ENCODE data around the gene ANP32B.
"Not testable (repeated sequence)": the region's sequence is repeated elsewhere in the genome, so short reads cannot be mapped to it uniquely, and the experiment has no call there.

The ANP32B gene

GRCh38 chr9:97996676-97997075 lies 13.5 kb downstream of the ANP32B start:
- DNase-seq: not testable (repeated sequence)

- DNase-seq: no peak
Measured at GRCh38 chr9:97997330-97998276, 14.5 kb downstream of the ANP32B start.

DNA sequence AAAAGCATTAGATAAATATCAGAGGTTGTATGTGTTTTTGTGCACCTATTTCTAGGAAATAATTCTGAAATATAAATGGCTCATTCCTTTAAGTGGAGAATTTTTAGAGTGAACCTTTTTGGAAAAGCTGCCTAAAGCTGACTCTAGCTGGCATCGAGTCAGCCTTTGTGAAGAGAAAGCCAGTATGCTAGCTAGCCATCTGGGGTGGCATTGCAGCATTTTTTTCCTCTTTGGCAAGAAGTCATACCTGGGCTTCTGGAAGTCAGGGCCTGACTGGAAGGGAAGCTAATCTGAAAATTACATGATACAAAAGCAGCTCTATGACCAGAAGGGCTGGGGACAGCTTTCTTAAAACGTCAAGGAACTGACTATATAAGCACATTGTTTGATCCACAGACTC lies 19.7 kb downstream of the ANP32B start:
- no peak for DNase-seq

DNA sequence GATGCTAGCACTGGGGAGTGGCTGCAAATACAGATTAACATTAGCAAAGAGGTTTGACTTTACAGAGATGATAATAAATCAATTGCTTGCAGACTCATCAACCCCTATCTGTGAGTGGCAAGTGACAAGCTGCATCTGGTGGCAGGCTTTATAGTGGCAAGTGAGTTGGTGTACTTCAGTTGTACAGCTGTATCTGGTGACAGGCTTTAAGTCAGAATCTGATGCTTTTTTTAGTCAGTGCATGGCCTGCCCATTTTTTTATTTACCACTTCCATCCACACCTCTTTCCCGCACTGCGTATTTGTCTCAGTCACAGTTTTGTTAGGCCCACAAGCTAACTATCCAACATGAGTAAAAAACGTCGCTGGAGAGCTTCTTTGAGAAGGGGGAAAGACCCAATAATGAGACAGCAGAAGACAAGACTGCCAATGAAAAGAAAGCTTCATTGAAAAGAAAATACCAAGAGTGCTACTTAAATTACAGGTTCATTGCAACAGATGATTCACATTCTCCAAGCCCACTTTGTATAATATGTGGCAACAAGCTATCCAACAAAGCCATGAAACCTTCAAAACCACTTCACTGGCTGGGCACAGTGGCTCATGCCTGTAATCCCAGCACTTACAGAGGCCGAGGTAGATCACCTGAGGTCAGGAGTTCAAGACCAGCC lies 23.1 kb downstream of the ANP32B start:
- no peak for DNase-seq

DNA sequence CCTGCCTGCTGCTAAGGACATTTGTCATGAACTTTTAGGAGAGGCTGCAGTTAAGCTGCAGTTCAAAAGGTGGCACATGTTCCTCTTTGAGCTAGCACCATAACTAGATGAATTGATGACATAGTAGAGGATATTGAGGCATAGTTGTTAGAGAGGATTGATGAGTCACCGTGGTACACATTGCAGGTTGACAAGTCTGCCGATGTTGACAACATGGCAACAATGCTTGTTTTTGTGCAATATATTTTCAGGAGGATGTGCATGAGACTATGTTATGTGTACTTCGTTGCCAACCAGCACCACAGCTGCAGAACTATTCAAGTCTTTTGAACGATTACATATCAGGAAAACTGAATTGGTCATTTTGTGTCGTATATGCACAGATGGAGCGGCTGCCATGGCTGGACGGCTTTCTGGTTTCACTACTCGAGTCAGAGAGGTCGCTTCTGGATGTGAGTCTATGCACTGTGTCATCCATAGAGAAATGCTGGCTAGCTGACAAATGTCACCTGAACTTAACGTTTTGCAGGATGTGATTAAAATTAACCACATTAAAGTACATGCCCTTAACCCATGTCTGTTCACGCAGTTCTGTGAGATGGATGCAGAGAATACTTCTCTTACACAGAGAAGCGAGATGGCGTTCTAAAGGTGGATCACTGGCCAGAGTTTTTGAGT lies 24.2 kb downstream of the ANP32B start:
- no peak for DNase-seq

DNA sequence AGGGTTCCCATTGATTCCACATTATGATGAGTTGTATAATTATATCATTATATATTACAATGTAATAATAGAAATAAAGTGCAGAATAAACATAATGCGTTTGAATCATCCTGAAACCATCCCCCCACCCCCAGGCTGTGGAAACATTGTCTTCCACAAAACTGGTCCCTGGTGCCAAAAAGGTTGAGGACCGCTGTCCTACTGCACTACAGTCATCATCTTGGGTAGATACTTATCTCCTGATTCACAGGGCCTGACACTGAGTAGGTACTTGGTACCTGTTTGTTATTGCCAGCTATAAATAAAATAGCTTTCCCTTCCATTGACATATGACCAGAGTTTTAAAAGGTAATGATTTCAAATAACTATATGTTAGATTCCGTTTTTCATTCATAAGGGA lies 25.6 kb downstream of the ANP32B start:
- no peak for DNase-seq

- no peak for DNase-seq
Measured at GRCh38 chr9:98009437-98009836, 26.3 kb downstream of the ANP32B start.

DNA sequence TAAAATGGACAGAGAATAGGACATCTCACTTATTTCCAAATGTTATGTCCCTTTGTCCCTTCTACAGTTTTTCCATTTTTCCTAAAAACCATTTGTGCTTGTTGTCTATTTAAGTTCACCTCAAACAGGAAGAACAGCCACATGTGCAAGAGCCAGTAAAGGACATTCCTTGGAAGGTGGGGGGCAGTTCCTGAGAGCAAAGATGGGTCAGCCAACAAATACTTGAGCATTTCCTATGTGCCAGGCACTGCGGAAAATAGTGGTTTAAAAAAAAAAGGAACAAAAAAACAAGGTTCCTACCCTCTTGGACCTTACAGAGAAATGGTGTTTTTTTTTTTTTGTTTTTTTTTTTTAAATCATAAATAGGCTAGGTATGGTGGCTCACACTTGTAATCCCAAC lies 26.8 kb downstream of the ANP32B start:
- no peak for DNase-seq

- DNase-seq: no peak
Measured at GRCh38 chr9:98010445-98010844, 27.3 kb downstream of the ANP32B start.

DNA sequence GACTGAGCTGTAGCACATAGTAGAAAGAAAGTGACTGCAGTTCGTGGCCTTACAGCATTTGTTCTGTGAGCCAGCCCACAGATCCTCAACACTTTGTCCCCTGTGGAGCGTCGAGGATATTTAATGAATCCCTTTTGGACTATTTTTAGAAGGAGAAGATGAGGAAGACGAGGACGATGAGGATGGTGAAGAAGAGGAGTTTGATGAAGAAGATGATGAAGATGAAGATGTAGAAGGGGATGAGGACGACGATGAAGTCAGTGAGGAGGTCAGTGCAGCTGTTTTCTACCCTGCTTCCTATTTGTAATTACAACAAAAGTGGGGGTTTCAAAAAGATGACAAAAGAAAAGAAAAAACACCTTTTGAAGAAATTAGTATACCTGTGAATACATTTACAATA lies 28.0 kb downstream of the ANP32B start:
- no peak for DNase-seq

GRCh38 chr9:98016137-98016680 lies 33.1 kb downstream of the ANP32B start:
- DNase-seq: no peak

DNA sequence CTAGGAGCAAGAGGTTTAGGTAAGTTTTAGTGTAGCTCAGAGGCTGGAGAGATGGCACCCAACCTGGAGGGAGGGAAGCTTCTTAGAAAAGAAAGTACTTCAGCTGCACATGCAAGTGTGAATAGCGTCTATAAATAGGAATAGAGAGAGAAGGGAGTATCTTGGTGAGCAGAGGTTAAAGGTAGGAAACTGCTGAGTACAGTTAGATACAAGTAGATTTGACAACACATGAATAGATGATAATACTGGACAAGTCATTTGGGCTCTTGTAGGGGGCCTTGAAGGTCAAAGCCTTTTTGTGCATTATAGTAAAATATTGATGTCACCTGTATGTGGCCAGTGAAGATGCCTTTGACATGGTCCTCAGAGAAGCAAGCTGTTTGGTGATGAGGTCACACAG lies 34.2 kb downstream of the ANP32B start:
- no peak for DNase-seq

- DNase-seq: no peak
Measured at GRCh38 chr9:98018347-98018746, 35.2 kb downstream of the ANP32B start.

DNA sequence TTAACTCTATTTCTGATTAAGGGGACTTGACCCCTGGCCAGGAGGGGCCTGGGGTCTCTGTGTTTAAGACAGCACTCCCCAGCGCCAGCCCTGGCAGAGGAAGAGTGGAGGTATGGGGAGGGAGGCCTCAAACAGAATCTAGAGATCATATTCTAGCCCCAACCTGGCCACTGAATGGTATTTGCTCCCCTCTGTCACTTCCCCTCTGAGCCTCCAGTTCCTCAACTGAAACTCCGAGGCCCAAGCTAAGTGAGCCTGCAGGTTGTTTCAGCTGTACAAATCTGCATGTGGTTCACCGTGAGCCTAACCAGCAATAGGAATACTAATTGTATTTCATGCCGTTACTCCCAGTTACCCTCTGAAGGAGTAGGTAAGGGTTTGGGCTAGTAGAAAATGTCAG lies 36.0 kb downstream of the ANP32B start:
- DNase-seq: no peak

DNA sequence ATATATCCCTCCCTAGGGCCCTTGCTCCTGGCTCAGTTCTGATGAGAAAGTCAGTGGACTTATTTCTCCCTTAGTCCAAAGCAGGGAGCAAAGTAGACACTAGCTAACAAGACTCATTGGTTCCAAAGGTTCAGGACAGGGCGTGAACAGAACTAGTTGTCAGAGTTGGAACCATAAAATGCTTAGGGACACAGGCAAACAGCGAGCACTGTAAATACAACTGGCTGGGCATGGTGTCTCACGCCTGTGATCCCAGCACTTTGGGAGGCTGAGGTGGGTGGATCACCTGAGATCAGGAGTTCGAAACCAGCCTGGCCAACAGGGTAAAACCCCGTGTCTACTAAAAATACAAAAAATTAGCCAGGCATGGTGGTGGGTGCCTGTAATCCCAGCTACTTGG lies 36.7 kb downstream of the ANP32B start:
- DNase-seq: not testable (repeated sequence)

GRCh38 chr9:98020476-98021145 lies 37.5 kb downstream of the ANP32B start:
- no peak for DNase-seq

GRCh38 chr9:98021306-98022040 lies 38.3 kb downstream of the ANP32B start:
- no peak for DNase-seq

- no peak for DNase-seq
Measured at GRCh38 chr9:98022447-98022846, 39.3 kb downstream of the ANP32B start.

DNA sequence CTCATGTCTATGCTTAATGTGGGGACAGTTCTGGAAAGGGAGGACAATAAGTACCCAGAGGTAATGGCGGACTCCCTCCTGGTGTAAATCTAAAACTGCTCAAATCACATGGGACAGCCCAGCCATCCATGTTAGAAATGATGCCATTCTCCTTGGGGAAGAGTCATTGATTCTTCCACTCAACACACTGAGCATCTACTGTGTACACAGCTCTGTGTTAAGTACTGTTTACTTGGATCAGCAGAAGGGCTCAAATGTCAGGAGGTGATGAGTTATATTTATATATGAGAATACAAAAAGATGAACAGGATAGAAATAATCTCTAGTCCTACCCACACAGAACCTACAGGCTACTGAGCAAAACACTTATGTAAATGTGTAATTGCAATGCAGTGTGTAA lies 41.6 kb downstream of the ANP32B start:
- no peak for DNase-seq

DNA sequence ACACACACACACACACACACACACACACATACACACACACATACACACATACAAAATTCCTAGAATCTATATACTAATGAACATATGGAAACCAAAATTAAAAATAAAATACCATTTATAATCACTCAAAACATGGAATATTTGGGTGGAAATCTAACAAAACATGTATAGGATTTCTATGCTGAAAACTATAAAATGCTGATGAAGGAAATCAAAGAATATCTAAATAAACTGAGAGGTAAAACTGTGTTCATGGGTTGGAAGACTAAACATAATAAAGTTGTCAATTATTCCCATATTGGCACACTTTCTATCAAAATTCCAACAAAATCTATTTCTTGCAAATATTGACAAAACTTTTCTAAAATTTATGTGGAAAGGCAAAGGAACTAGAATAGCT lies 48.0 kb downstream of the ANP32B start:
- no peak for DNase-seq

GRCh38 chr9:98031935-98032334 lies 48.8 kb downstream of the ANP32B start:
- DNase-seq: no peak
